ENCODE data around the gene SERP1. TPM values are rescaled to one million over a fixed set of nuclear protein-coding genes. Genes with fewer than 3 reads are reported as not detected.

Gene SERP1
- total RNA-seq, 1 donor from 2014 or later, result 67.3 TPM

DNA sequence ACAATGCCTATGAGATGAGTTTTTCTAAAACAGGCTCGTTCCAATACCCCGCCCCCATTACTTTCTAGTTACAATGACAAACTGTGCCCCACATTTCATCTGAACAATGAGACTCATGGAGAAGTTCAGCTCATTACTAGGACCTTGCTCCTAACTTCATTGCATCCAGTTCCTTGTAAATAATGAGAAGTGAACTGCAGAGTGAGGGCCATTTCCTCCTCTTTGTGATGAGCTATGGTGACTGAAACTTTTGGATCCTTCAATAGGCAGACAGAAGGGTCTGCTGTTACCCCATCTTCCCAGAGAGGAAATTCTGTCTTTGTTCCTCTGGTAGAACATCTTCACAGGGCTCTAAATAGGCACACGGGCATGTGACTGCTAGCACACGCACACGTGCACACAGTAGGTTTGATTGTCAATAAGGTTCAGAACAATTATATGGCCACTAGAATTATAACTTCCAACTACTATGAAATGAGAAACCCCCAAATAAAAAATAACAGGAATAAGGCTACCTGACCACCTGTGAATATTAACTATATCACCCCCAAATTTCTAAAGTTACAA is 51.8 kb downstream of the SERP1 start:
- no peak for DNase-seq (ENCODE audit: low spot score in 2 of 2)
- FAIRE-seq, result no peak

Other genes with a start within 250 kb of the SERP1 start
- 11.0 TPM for gene TSC22D2, start 138.2 kb downstream of the SERP1 start, total RNA-seq
- 201 TPM for gene EIF2A, start 291 bp upstream of the SERP1 start, total RNA-seq
- gene SELENOT, start 56.8 kb upstream of the SERP1 start, total RNA-seq, result 106 TPM
- gene ERICH6, start 157.4 kb upstream of the SERP1 start, total RNA-seq, result under 0.01 TPM
- 22.8 TPM for gene SIAH2, start 216.7 kb upstream of the SERP1 start, total RNA-seq

Measured in frontal cortex (tissue), 4 donors.